ENCODE data around the gene MRPS33. TPM values are rescaled to one million over a fixed set of nuclear protein-coding genes. Genes with fewer than 3 reads are reported as not detected.

Gene MRPS33
- total and polyA plus RNA-seq, 10 of the 15 experiments (the other 5 are each of a cell fraction or from before 2014, with no cell fraction given), result 48.4 to 372 (median 124) TPM

GRCh38 chr7:140966561-140967233 lies 48.1 kb downstream of the MRPS33 start (continued):
- no peak for TF ChIP-seq ZNF592 (IDR thresholded peaks at IDR 0.05)
- TF ChIP-seq TCF3 (IDR thresholded peaks at IDR 0.05; ENCODE audit: borderline replicate concordance, insufficient read depth, low read depth, low read length), result no peak
- no peak for TF ChIP-seq CREB1 (IDR thresholded peaks at IDR 0.05; ENCODE audit: low read depth)
- TF ChIP-seq ZBTB40 (IDR thresholded peaks at IDR 0.05; ENCODE audit: borderline replicate concordance), result no peak
- TF ChIP-seq TARDBP (IDR thresholded peaks at IDR 0.05; ENCODE audit: borderline replicate concordance), result no peak

All from GM12878 (cell line).